Smooth muscle cell (in vitro differentiated cells): ENCODE measurements around the gene ERC2. TPM values are rescaled to one million over a fixed set of nuclear protein-coding genes. Genes with fewer than 3 reads are reported as not detected.

Experiments
- DNase-seq: peaks from one replicate; lab custom pipeline; 2025; ENCODE audit not compliant: unreplicated experiment; lab: John Stamatoyannopoulos, UW
- H2AFZ ChIP-seq: fragments of 200-600 bp; sonication (generic); 2 replicates; pipeline ENCODE4 v1.6.0; 2016; ENCODE audit warnings: antibody characterized with exemption, low read depth, mild to moderate bottlenecking
- H3F3A ChIP-seq: fragments of 200-600 bp; sonication (generic); 2 replicates; pipeline ENCODE4 v1.6.0; 2017; ENCODE audit warnings: antibody characterized with exemption, low read depth
- H3K27ac ChIP-seq: fragments of 200-600 bp; sonication (generic); 2 replicates; pipeline ENCODE4 v1.5.1; 2016; ENCODE audit warnings: low read depth, mild to moderate bottlenecking
- H3K27me3 ChIP-seq: fragments of 200-600 bp; sonication (generic); 2 replicates; pipeline ENCODE4 v1.6.1; 2016; ENCODE audit warnings: low read depth, mild to moderate bottlenecking
- H3K36me3 ChIP-seq: fragments of 200-600 bp; sonication (generic); 2 replicates; pipeline ENCODE4 v1.5.1; 2016; ENCODE audit warnings: low read depth
- H3K4me1 ChIP-seq: fragments of 200-600 bp; sonication (generic); 2 replicates; pipeline ENCODE4 v1.5.1; 2016; ENCODE audit warnings: low read depth
- H3K4me2 ChIP-seq: fragments of 200-600 bp; sonication (generic); 2 replicates; pipeline ENCODE4 v1.6.0; 2016; ENCODE audit warnings: mild to moderate bottlenecking
- H3K4me3 ChIP-seq: fragments of 200-600 bp; sonication (generic); 2 replicates; pipeline ENCODE4 v1.5.1; 2016; ENCODE audit warnings: mild to moderate bottlenecking
- H3K79me2 ChIP-seq: fragments of 200-600 bp; sonication (generic); 2 replicates; pipeline ENCODE4 v1.6.0; 2016; ENCODE audit warnings: low read depth, mild to moderate bottlenecking
- H3K9ac ChIP-seq: fragments of 200-600 bp; sonication (generic); 2 replicates; pipeline ENCODE4 v1.6.0; 2016; ENCODE audit warnings: low read depth
- H3K9me3 ChIP-seq: fragments of 200-600 bp; sonication (generic); replicated peaks from 2 replicates; pipeline ENCODE4 v1.5.1; 2016; ENCODE audit warnings: low read depth
- H4K20me1 ChIP-seq: fragments of 200-600 bp; sonication (generic); 2 replicates; pipeline ENCODE4 v1.6.0; 2016; ENCODE audit warnings: low read depth
- CTCF ChIP-seq: fragments of 200-600 bp; sonication (generic); IDR thresholded peaks from 2 replicates; pipeline ENCODE4 v1.5.1; 2017; ENCODE audit warnings: borderline replicate concordance, mild to moderate bottlenecking, antibody characterized with exemption; ENCODE audit not compliant: insufficient read depth, poor library complexity, severe bottlenecking
- WGBS: methylation state at CpG from one replicate; pipeline ENCODE4 v1.1.7; 2016; ENCODE audit warnings: low lambda C conversion rate; 5-methylcytosine and 5-hydroxymethylcytosine counted together
- microRNA-seq: library from miRNA; unstranded; fragments of <30 nt; microRNA quantifications from one replicate; pipeline ENCODE4, GENCODE V29; 2016; ENCODE audit warnings: borderline number of aligned reads
- polyA plus RNA-seq: library from polyadenylated mRNA; unstranded; fragments of >200 nt; fragmentation: Nextera tagmentation; extraction: Ambion mirVana; gene quantifications from 2 replicates; pipeline ENCODE4 v1.2.1, GENCODE V29; 2016
- small RNA-seq: library from RNA; depleted of rRNA; stranded (forward); fragments of <200 nt; gene quantifications from one replicate; pipeline ENCODE3, GENCODE V24; 2014
- total RNA-seq: library from RNA; depleted of rRNA; stranded (reverse); fragments of >200 nt; gene quantifications from 2 replicates; pipeline ENCODE4 v1.2.3, GENCODE V29; 2014

The ERC2 gene
- total and polyA plus RNA-seq, 2 experiments from 2014 or later: 1.1 TPM; not detected in 1

- no peaks in the 10 kb centered on the region for H3K79me2 ChIP-seq
- H3K27me3 ChIP-seq: no peaks in the 10 kb centered on the region
- H3K27ac ChIP-seq: peak overlapping the region; percentile 71
- peaks cover 5% of the 10 kb centered on the region for H3K4me1 ChIP-seq
- WGBS: 95% methylated on average over 3 of the region's 3 CpGs
- peak overlapping the region; percentile 21 for H3K4me2 ChIP-seq
- peaks cover 3% of the 10 kb centered on the region for H3F3A ChIP-seq
- no peak overlapping the region for H3K9ac ChIP-seq
- no peak for DNase-seq
- H3K4me3 ChIP-seq: no peak overlapping the region
- no peaks in the 10 kb centered on the region for H3K9me3 ChIP-seq
- TF ChIP-seq CTCF: no peak
- H3K36me3 ChIP-seq: no peaks in the 10 kb centered on the region
- H4K20me1 ChIP-seq: no peaks in the 10 kb centered on the region
- H2AFZ ChIP-seq: no peak overlapping the region
Measured at GRCh38 chr3:55466526-55466925, 1001.7 kb downstream of the ERC2 start.

GRCh38 chr3:55461896-55462295, 1006.4 kb downstream of the ERC2 start:
- no peak overlapping the region for H2AFZ ChIP-seq

GRCh38 chr3:55459838-55460237, 1008.4 kb downstream of the ERC2 start:
- no peak for TF ChIP-seq CTCF

More at GRCh38 chr3:55461896-55462295, 1006.4 kb downstream of the ERC2 start:
- H3K79me2 ChIP-seq: no peaks in the 10 kb centered on the region
- no peaks in the 10 kb centered on the region for H3F3A ChIP-seq
- DNase-seq: no peak
- H3K4me1 ChIP-seq: no peaks in the 10 kb centered on the region
- H3K36me3 ChIP-seq: no peaks in the 10 kb centered on the region
- no peaks in the 10 kb centered on the region for H3K9me3 ChIP-seq
- no peaks in the 10 kb centered on the region for H3K27me3 ChIP-seq
- no peak for TF ChIP-seq CTCF
- H3K4me3 ChIP-seq: no peak overlapping the region
- H3K27ac ChIP-seq: no peak overlapping the region
- 95% methylated on average over 1 of the region's 1 CpG for WGBS
- no peak overlapping the region for H3K9ac ChIP-seq
- H4K20me1 ChIP-seq: no peaks in the 10 kb centered on the region
- H3K4me2 ChIP-seq: no peak overlapping the region

More at GRCh38 chr3:55459838-55460237, 1008.4 kb downstream of the ERC2 start:
- H4K20me1 ChIP-seq: no peaks in the 10 kb centered on the region
- H3K9ac ChIP-seq: no peak overlapping the region
- H3K4me2 ChIP-seq: no peak overlapping the region
- H3K36me3 ChIP-seq: no peaks in the 10 kb centered on the region
- no peak overlapping the region for H3K4me3 ChIP-seq
- H3K9me3 ChIP-seq: no peaks in the 10 kb centered on the region
- no peak overlapping the region for H2AFZ ChIP-seq
- no peak overlapping the region for H3K27ac ChIP-seq
- H3K4me1 ChIP-seq: no peaks in the 10 kb centered on the region
- no peaks in the 10 kb centered on the region for H3F3A ChIP-seq
- no peaks in the 10 kb centered on the region for H3K79me2 ChIP-seq
- no peaks in the 10 kb centered on the region for H3K27me3 ChIP-seq
- no peak for DNase-seq

Small RNA genes within 50 kb of the gene (microRNA-seq; reads per million reads assigned to microRNA genes)
- gene MIR3938: not detected

Small RNA genes within 50 kb of the gene (small RNA-seq; reads per million reads assigned to genes)
- gene MIR3938 (not detected), gene RNA5SP133 (not detected)

Other genes with a start within 250 kb of the ERC2 start
- gene CCDC66, start 88.7 kb upstream of the ERC2 start, total RNA-seq: 24.3 and 26.1 TPM in 2 replicates
- gene CCDC66, start 88.7 kb upstream of the ERC2 start, polyA plus RNA-seq: 9.3 and 13.6 TPM in 2 replicates
- gene TASOR, start 214.8 kb upstream of the ERC2 start, total RNA-seq: 76.8 and 91.7 TPM in 2 replicates
- gene TASOR, start 214.8 kb upstream of the ERC2 start, polyA plus RNA-seq: 13.1 and 17.9 TPM in 2 replicates